Motor neuron (in vitro differentiated cells): ENCODE data around the gene FMN1. TPM values are rescaled to one million over a fixed set of nuclear protein-coding genes. Genes with fewer than 3 reads are reported as not detected.
A peak's percentile ranks its signal among the peaks of the same experiment; 100 is the strongest.

Experiments used
- ATAC-seq, 8 experiments: fragments of 200-7000 bp; cut with Tn5 transposase; replicated peaks in 6 of 8; 2 replicates each; pipeline ENCODE4 v1.8.0; 2021; ENCODE audit warnings: mild to moderate bottlenecking in 8 of 8, moderate library complexity in 8 of 8
- H3K27ac ChIP-seq, 2 donors: fragments of 250-450 bp; sonication (Bioruptor Pico); 2 replicates each; pipeline ENCODE4 v1.9.0; 2021; ENCODE audit warnings: antibody characterized with exemption in 2 of 2, mild to moderate bottlenecking in 2 of 2, moderate library complexity in 1 of 2
- H3K4me1 ChIP-seq, 2 donors: fragments of 250-450 bp; sonication (Bioruptor Pico); replicated peaks in 1 of 2; 2 replicates each; pipeline ENCODE4 v1.6.1; 2021; ENCODE audit warnings: antibody characterized with exemption in 2 of 2, mild to moderate bottlenecking in 2 of 2, moderate library complexity in 1 of 2
- H3K4me3 ChIP-seq, 5 donors: fragments of 250-450 bp; sonication (Bioruptor Pico); 2 replicates each; pipeline ENCODE4 v1.9.0; 2021; ENCODE audit warnings: antibody characterized with exemption in 5 of 5, mild to moderate bottlenecking in 5 of 5, moderate library complexity in 4 of 5
- WGBS, 10 experiments: fragments of 450-650 bp; shearing (Covaris generic); methylation state at CpG; one replicate each; pipeline ENCODE4 v1.0.0; 2022; 5-methylcytosine and 5-hydroxymethylcytosine counted together
- in situ Hi-C, 9 experiments: fragments of 400-800 bp; cut with MboI; loops; one replicate each; pipeline ENCODE4 v1.15.0; 2021; ENCODE audit warnings: low sequenced_read_pairs in 9 of 9, low pct_unique_long_range_greater_than_20kb in 2 of 9; ENCODE audit not compliant: unreplicated experiment in 9 of 9
- total RNA-seq, 8 experiments: library from RNA; unstranded; fragments of 300-600 nt; gene quantifications; 2 replicates each; pipeline versions ENCODE4 v1.2.3 to v1.2.4, GENCODE V29; 2022

Gene FMN1
- total RNA-seq, 8 experiments from 2014 or later, result 0.27 to 4.2 (median 2.0) TPM

- 78 to 100% (median 100%) methylated on average over 1 to 4 of the region's 4 CpGs for WGBS, 10 experiments
- Histone ChIP-seq H3K4me3 (no peak overlapping the region), H3K4me1 (peaks cover 5 to 11% of the 10 kb centered on the region in 2 donors), H3K27ac (no peak overlapping the region)
- no peak for ATAC-seq
- in situ Hi-C loops, result no loop called here
Observed at GRCh38 chr15:32869776-32870175, 324.7 kb downstream of the FMN1 start.

DNA sequence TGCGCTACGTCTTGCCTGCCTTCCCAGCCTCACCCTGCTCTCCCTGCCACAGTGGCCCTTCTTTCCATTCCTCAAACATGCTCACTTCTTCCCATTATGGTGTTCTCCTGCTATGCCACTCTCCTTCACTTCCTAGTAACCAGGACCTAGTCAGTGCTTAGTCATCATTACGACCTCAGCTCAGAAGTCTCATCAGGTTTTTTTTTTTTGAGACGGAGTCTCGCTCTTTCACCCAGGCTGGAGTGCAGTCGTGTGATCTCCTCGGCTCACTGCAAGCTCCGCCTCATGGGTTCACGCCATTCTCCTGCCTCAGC, 327.2 kb downstream of the FMN1 start:
- ATAC-seq, result peak in 7 of 8 experiments; percentile 16 to 98 (median 87)
- Histone ChIP-seq H3K4me1 (peaks cover 0 to 5% of the 10 kb centered on the region in 2 donors), H3K27ac (no peak overlapping the region), H3K4me3 (no peak overlapping the region)
- in situ Hi-C loops, result no loop called here
- 28 to 91% (median 86%) methylated on average over 2 to 4 of the region's 9 CpGs; no CpG with 5 or more reads in 5 of the 10 experiments for WGBS, 10 experiments

DNA sequence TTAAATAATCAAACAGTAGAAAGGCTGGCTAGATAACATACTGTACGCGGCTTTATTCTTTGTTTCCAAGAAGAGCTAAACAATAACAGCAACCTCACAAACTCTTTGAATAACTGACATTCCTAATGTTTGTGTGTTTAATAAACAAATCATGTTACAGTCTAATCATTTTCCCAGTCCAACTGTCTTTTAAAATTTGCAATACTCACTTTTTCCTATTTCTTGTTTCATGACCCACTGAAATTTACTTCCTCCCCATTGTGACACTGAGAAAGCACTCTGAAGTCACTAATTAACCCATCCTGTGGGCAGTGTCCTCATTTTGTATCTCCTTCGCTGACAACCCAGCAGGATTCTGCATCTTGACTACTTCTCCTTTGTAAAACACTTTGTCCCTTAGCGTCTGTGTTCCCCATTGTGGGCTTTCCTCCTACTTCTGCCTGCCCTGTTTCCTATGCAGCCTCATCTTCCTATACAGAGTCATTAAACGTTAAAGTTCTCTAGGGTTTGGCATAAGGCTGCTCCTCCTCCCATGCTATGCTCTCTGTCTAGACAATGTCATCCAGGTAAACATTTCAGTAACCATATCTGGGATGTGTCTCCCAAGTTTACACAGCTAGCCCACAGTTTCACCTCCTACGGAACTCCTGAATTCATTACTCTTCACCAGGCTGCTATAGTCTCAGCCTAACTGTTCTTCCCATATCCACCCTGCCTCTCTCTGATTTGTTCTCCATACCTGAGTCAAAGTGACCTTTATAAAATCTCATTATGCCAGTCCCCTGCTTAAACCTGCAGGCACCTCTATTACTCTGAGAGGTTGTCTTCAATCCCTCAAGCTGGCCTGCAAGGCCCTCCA, 327.8 kb downstream of the FMN1 start:
- no peak overlapping the region for H3K27ac ChIP-seq
- H3K4me1 ChIP-seq, result peaks cover 5 to 10% of the 10 kb centered on the region in 2 donors
- no peak for ATAC-seq
- in situ Hi-C loops, result no loop called here
- WGBS, 10 experiments, result 35 to 83% (median 54%) methylated on average over 2 to 6 of the region's 6 CpGs
- H3K4me3 ChIP-seq, result no peak overlapping the region

- ATAC-seq, result no peak
- 70 to 98% (median 90%) methylated on average over 2 to 3 of the region's 3 CpGs; no CpG with 5 or more reads in 1 of the 10 experiments for WGBS, 10 experiments
- in situ Hi-C loops, result no loop called here
- H3K4me1 ChIP-seq, result peaks cover 11 to 17% of the 10 kb centered on the region in 2 donors
- no peak overlapping the region for H3K4me3 ChIP-seq
- no peak overlapping the region for H3K27ac ChIP-seq
Observed at GRCh38 chr15:32864841-32865240, 329.7 kb downstream of the FMN1 start.

GRCh38 chr15:32864051-32864450, 330.5 kb downstream of the FMN1 start:
- no peak overlapping the region for H3K27ac ChIP-seq
- H3K4me3 ChIP-seq, result no peak overlapping the region
- peaks cover 11 to 17% of the 10 kb centered on the region in 2 donors for H3K4me1 ChIP-seq
- no peak for ATAC-seq
- 29 to 100% (median 57%) methylated on average over 1 of the region's 1 CpG; no CpG with 5 or more reads in 7 of the 10 experiments for WGBS, 10 experiments
- in situ Hi-C loops, result no loop called here

DNA sequence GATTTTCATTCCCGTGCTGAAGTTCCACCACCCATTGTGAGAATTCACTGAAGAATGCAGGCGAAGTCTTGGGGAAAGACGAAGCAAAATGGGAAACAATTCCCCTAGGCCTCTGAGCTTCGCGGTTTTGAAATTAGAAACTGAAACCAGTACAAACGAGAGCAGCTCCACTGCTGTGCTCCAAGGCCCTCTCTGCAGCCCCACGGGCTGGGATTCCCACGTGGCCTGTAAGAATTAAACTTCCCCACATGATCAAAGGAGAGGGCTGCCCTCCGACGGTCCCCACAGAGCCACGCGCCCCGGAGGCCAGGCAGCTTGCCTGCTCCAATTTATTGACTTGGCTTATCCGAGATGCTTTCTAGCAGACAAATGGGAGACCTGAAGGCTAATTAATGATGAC, 332.8 kb downstream of the FMN1 start:
- Histone ChIP-seq H3K4me3 (no peak overlapping the region), H3K27ac (peak overlapping the region in 1 of 2 donors; percentile 11), H3K4me1 (peaks cover 11% of the 10 kb centered on the region in 2 donors)
- ATAC-seq, result peak; percentile 94 to 100 (median 100)
- 2 to 34% (median 12%) methylated on average over 3 to 13 of the region's 14 CpGs; no CpG with 5 or more reads in 2 of the 10 experiments for WGBS, 10 experiments
- in situ Hi-C loops, result no loop called here

DNA sequence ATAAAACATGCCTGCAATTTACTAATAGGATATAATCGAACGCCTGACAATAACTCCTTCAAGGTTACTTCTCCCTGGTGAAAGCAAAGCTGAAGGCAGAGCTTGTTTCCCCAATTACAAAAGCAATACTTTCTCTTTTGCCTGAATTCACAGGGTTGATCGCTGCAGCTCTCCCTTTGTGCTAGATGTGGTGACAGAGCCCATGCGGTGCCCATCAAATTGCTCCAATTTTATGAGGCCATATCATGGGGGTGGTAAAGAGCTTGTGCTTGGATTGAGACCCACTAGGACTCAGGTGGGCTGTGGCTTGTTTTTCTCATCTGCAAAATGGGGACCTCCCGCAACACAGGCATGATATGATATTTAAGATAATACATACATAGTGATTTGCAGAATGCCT, 333.3 kb downstream of the FMN1 start:
- in situ Hi-C loops, result no loop called here
- H3K27ac ChIP-seq, result peak overlapping the region in 1 of 2 donors; percentile 11
- WGBS, 10 experiments, result 22 to 100% (median 92%) methylated on average over 1 to 5 of the region's 5 CpGs; no CpG with 5 or more reads in 1 of the 10 experiments

DNA sequence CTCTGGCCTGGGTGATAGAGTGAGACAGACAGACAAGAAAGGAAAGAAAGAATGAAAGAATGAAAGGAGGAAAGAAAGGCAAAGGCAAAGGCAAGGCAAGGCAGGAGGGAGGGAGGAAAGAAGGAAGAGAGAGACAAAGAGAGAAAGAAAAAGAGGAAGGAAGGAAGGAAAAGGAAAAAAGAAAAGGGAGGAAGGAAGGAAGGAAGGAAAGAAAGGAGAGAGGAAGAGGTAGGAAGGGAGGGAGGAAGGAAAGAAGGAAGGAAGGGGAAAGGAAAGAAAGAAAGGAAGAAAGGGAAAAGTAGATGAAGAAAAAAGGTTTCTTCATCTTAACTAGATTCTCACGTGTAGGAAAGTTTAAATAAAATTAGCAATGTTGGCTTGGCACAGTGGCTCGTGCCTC, 334.5 kb downstream of the FMN1 start:
- in situ Hi-C loops, result no loop called here
- Histone ChIP-seq H3K4me1 (peaks cover 11% of the 10 kb centered on the region in 2 donors), H3K27ac (no peak overlapping the region), H3K4me3 (no peak overlapping the region)
- ATAC-seq, result no peak
- WGBS, 10 experiments, result 33 to 100% (median 79%) methylated on average over 1 to 2 of the region's 2 CpGs; no CpG with 5 or more reads in 1 of the 10 experiments

More for the DNA sequence above, 333.3 kb downstream of the FMN1 start:
- Histone ChIP-seq H3K4me3 (no peak overlapping the region), H3K4me1 (peaks cover 11% of the 10 kb centered on the region in 2 donors)
- ATAC-seq, result no peak

DNA sequence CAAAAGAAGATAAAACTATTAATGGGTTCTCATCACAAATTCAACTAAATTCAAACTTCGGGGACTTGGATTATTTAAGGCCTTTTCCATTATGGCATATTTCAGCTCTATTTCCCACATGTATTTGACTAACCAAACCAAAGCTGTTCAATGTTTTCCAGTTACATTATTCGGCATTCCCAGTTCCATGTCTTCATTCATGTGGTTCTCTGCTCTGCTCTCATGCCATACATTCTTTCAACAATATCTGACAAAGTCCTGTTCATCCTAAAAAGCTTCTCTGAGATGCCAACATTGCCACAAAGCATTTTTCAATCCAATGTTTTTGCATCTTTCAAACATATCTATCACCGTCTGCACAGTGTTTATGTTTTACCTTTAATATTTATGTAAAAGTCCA, 335.3 kb downstream of the FMN1 start:
- in situ Hi-C loops, result no loop called here
- Histone ChIP-seq H3K4me1 (peaks cover 11% of the 10 kb centered on the region in 2 donors), H3K4me3 (no peak overlapping the region), H3K27ac (no peak overlapping the region)
- no peak for ATAC-seq
- WGBS, 10 experiments, result 52 to 100% (median 93%) methylated on average over 1 to 3 of the region's 3 CpGs

- 0 to 78% (median 53%) methylated on average over 1 to 2 of the region's 2 CpGs; no CpG with 5 or more reads in 4 of the 10 experiments for WGBS, 10 experiments
- in situ Hi-C loops, result no loop called here
- Histone ChIP-seq H3K4me3 (no peak overlapping the region), H3K4me1 (peaks cover 11% of the 10 kb centered on the region in 2 donors), H3K27ac (no peak overlapping the region)
- no peak for ATAC-seq
Observed at GRCh38 chr15:32857732-32858131, 336.8 kb downstream of the FMN1 start.

- in situ Hi-C loops, result no loop called here
- ATAC-seq, result no peak
- Histone ChIP-seq H3K4me1 (peaks cover 6 to 7% of the 10 kb centered on the region in 2 donors), H3K4me3 (no peak overlapping the region), H3K27ac (no peak overlapping the region)
- WGBS, 10 experiments, result 60 to 100% (median 83%) methylated on average over 1 to 4 of the region's 4 CpGs; no CpG with 5 or more reads in 1 of the 10 experiments
Observed at GRCh38 chr15:32856753-32857152, 337.8 kb downstream of the FMN1 start.

DNA sequence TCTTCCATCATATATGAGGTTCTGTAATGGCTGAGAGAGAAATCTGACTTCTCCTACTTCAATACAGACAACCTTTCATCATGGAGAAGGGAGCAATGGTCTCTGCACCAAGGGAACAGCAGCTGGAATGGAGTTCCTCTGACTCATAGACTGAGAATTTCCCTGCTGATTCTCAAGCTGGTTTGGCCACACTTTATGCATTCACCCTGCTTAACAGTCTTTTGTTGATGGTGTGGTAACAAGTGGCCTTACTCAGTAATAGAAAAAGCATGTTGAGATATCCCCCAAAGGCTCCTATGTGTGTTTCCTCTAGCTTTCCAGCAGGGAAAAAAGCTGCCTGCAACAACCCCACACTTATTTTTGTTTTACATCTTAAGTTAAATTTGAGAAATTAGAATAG, 338.6 kb downstream of the FMN1 start:
- peak in 6 of 8 experiments; percentile 57 to 99 (median 92) for ATAC-seq
- in situ Hi-C loops, result no loop called here
- H3K27ac ChIP-seq, result no peak overlapping the region
- H3K4me3 ChIP-seq, result no peak overlapping the region
- no peaks in the 10 kb centered on the region for H3K4me1 ChIP-seq

GRCh38 chr15:32853592-32853991, 340.9 kb downstream of the FMN1 start:
- no peak for ATAC-seq
- Histone ChIP-seq H3K4me1 (no peaks in the 10 kb centered on the region), H3K4me3 (no peak overlapping the region), H3K27ac (no peak overlapping the region)
- in situ Hi-C loops, result no loop called here
- 82 to 100% (median 94%) methylated on average over 1 to 3 of the region's 3 CpGs; no CpG with 5 or more reads in 2 of the 10 experiments for WGBS, 10 experiments

GRCh38 chr15:32852771-32853170, 341.7 kb downstream of the FMN1 start:
- no peak for ATAC-seq
- in situ Hi-C loops, result no loop called here
- 33 to 93% (median 90%) methylated on average over 2 to 3 of the region's 3 CpGs; no CpG with 5 or more reads in 1 of the 10 experiments for WGBS, 10 experiments
- Histone ChIP-seq H3K4me1 (no peaks in the 10 kb centered on the region), H3K27ac (no peak overlapping the region), H3K4me3 (no peak overlapping the region)
